ENCODE measurements around the gene CEP57. TPM values are rescaled to one million over a fixed set of nuclear protein-coding genes. Genes with fewer than 3 reads are reported as not detected.

CEP57 gene
- total and polyA plus RNA-seq, 2 of the 4 experiments (the other 2 are of a cell fraction) = 14.5 to 30.5 TPM

GRCh38 chr11:95850137-95850536 lies 59.8 kb downstream of the CEP57 start:
- Histone ChIP-seq H2BK15ac (ENCODE audit: low read depth, low read length) (no peak overlapping the region), H2AK5ac (ENCODE audit: low read depth, low read length) (no peak overlapping the region), H2AK9ac (replicated peaks; ENCODE audit: low read depth, low read length, poor library complexity) (no peak overlapping the region), H3K4me1 (ENCODE audit: control insufficient read depth, insufficient read depth, low read length) (peaks cover 4% of the 10 kb centered on the region; the same call in 1 of the 2 replicates), H3K27ac (ENCODE audit: insufficient read depth, low read length) (no peak overlapping the region), H3K27me3 (ENCODE audit: control insufficient read depth, insufficient read depth, low read length) (no peaks in the 10 kb centered on the region), H2BK120ac (ENCODE audit: low read depth, low read length) (no peak overlapping the region), H3K56ac (ENCODE audit: extremely low read depth, insufficient read depth, low read length) (no peak overlapping the region), H3K4me3 (ENCODE audit: insufficient read depth, low read depth, low read length) (no peak overlapping the region), H2AFZ (replicated peaks; ENCODE audit: low read length, poor library complexity) (no peak overlapping the region), H3K79me1 (ENCODE audit: low read depth in 1 of 2, low read length in 2 of 2) (peaks cover 0 to 11% of the 10 kb centered on the region in 2 experiments; a peak in 1 of 4 replicates), H3K9me1 (ENCODE audit: insufficient read depth, low read length) (no peaks in the 10 kb centered on the region), H4K5ac (ENCODE audit: low read depth, low read length) (no peak overlapping the region), H3K9me3 (ENCODE audit: control insufficient read depth, insufficient read depth, low read length) (no peaks in the 10 kb centered on the region), H3K36me3 (ENCODE audit: control insufficient read depth, insufficient read depth, low read length) (peaks cover 1% of the 10 kb centered on the region; the same call in 1 of the 2 replicates), H3K23ac (ENCODE audit: low read depth, low read length) (no peak overlapping the region), H2BK5ac (ENCODE audit: low read depth, low read length, poor library complexity, severe bottlenecking) (no peak overlapping the region), H3K9ac (ENCODE audit: low read depth, low read length) (no peak overlapping the region), H3K4me2 (ENCODE audit: low read depth, low read length) (no peak overlapping the region), H3K4ac (ENCODE audit: low read depth, low read length) (no peak overlapping the region), H4K8ac (ENCODE audit: low read depth in 2 of 2, low read length in 2 of 2) (no peak overlapping the region), H4K20me1 (ENCODE audit: insufficient read depth, low read length) (no peaks in the 10 kb centered on the region), H2BK20ac (ENCODE audit: low read depth, low read length) (no peak overlapping the region), H4K91ac (ENCODE audit: insufficient read depth, low read depth, low read length) (no peak overlapping the region), H3K18ac (ENCODE audit: low read depth, low read length) (peak overlapping the region; percentile 41; the same call in 1 of the 2 replicates), H3K14ac (replicated peaks; ENCODE audit: low read depth, low read length) (no peak overlapping the region)
- dilution Hi-C loops (cut with HindIII; ENCODE audit: low sequenced_read_pairs, unreplicated experiment) = no loop called here
- in situ Hi-C loops (cut with MboI; ENCODE audit: low sequenced_read_pairs) = no loop called here
- peak; percentile 13; the same call in 1 of the 2 replicates for TF ChIP-seq FOS (IDR thresholded peaks at IDR 0.05; ENCODE audit: low read depth, low read length)
- TF ChIP-seq MAFK (IDR thresholded peaks at IDR 0.05; ENCODE audit: low read depth, low read length) = no peak
- DNase-seq = peak; percentile 44
- ChIA-PET CTCF (interaction anchor here (1.6 to 1.9 kb wide), 3 partner anchors 14 to 205 kb away, joined by 3 to 9 read pairs (median 8); no protein-coding TSS in a partner anchor), POLR2A (ENCODE audit: unreplicated experiment) (interaction anchor here (0.9 kb wide), 1 partner anchor 9 kb away, joined by 3 read pairs; no protein-coding TSS in a partner anchor)
- BruUV-seq (replicated peaks) = no TSS peak
- ATAC-seq (ENCODE audit: low read depth) = peak; percentile 45
- intact Hi-C loops (cut with micrococcal nuclease) = no loop called here

All from IMR-90 (cell line).